ENCODE measurements around the gene CALML3.

CALML3 gene

GRCh38 chr10:5573968-5574641 lies 49.3 kb downstream of the CALML3 start:
- no peak for FAIRE-seq

GRCh38 chr10:5574642-5575131 lies 49.9 kb downstream of the CALML3 start:
- no peak for FAIRE-seq

GRCh38 chr10:5575144-5575481 lies 50.4 kb downstream of the CALML3 start:
- FAIRE-seq = no peak

- FAIRE-seq = no peak
Measured at GRCh38 chr10:5575482-5576153, 50.9 kb downstream of the CALML3 start.

- FAIRE-seq = no peak
Measured at GRCh38 chr10:5576154-5576748, 51.5 kb downstream of the CALML3 start.

All from islet of Langerhans (tissue), 1 donor.